NOMO-1 treated with DMSO at 0.1 percent for 48 hours (cell line): Measurements from ENCODE around the gene CREB3L1.

Source experiments
- DNase-seq: peaks from one replicate; lab custom pipeline; 2025; ENCODE audit not compliant: unreplicated experiment; lab: John Stamatoyannopoulos, UW

CREB3L1 gene

GRCh38 chr11:46321757-46322156, 44.3 kb downstream of the CREB3L1 start:
- DNase-seq: peak; percentile 85

GRCh38 chr11:46322759-46323158, 45.3 kb downstream of the CREB3L1 start:
- no peak for DNase-seq

GRCh38 chr11:46326813-46327416, 49.5 kb downstream of the CREB3L1 start:
- no peak for DNase-seq

GRCh38 chr11:46327829-46328228, 50.4 kb downstream of the CREB3L1 start:
- DNase-seq: no peak

- no peak for DNase-seq
Observed at GRCh38 chr11:46330154-46330553, 52.7 kb downstream of the CREB3L1 start.

GRCh38 chr11:46330563-46331281, 53.3 kb downstream of the CREB3L1 start:
- DNase-seq: no peak

GRCh38 chr11:46331282-46331984, 54.0 kb downstream of the CREB3L1 start:
- peak; percentile 49 for DNase-seq

- DNase-seq: no peak
Observed at GRCh38 chr11:46332093-46332567, 54.7 kb downstream of the CREB3L1 start.

GRCh38 chr11:46332568-46333393, 55.3 kb downstream of the CREB3L1 start:
- DNase-seq: no peak

GRCh38 chr11:46333394-46333947, 56.0 kb downstream of the CREB3L1 start:
- DNase-seq: no peak

- DNase-seq: no peak
Observed at GRCh38 chr11:46334211-46334610, 56.7 kb downstream of the CREB3L1 start.

- DNase-seq: no peak
Observed at GRCh38 chr11:46335271-46335670, 57.8 kb downstream of the CREB3L1 start.

GRCh38 chr11:46335890-46336562, 58.6 kb downstream of the CREB3L1 start:
- no peak for DNase-seq

- DNase-seq: peak; percentile 97
Observed at GRCh38 chr11:46336563-46337180, 59.2 kb downstream of the CREB3L1 start.

- no peak for DNase-seq
Observed at GRCh38 chr11:46337626-46338345, 60.3 kb downstream of the CREB3L1 start.

- DNase-seq: peak; percentile 19
Observed at GRCh38 chr11:46338636-46338987, 61.1 kb downstream of the CREB3L1 start.

- DNase-seq: no peak
Observed at GRCh38 chr11:46338988-46339666, 61.7 kb downstream of the CREB3L1 start.

- DNase-seq: peak; percentile 91
Observed at GRCh38 chr11:46339816-46340215, 62.4 kb downstream of the CREB3L1 start.

GRCh38 chr11:46341454-46341853, 64.0 kb downstream of the CREB3L1 start:
- no peak for DNase-seq
